ENCODE results near the gene C2orf78. TPM values are rescaled to one million over a fixed set of nuclear protein-coding genes. Genes with fewer than 3 reads are reported as not detected.
A peak's percentile ranks its signal among the peaks of the same experiment; 100 is the strongest.
"Not testable (repeated sequence)": the region's sequence is repeated elsewhere in the genome, so short reads cannot be mapped to it uniquely, and the experiment has no call there.

C2orf78 gene
- polyA plus RNA-seq, 3 donors: not detected

GRCh38 chr2:73779467-73780236 lies 4.3 kb upstream of the C2orf78 start, which contains the start of gene DUSP11:
Gene DUSP11 (minus strand): TSS chr2:73780103. CDS start chr2:73779974, 129 bp downstream.
- Histone ChIP-seq H3K4me1 (ENCODE audit: control insufficient read depth in 1 of 2, insufficient read depth in 2 of 2, low read length in 2 of 2) (peaks cover 8 to 18% of the 10 kb centered on the region in 2 donors), H3K4me3 (replicated peaks in 1 of 3; ENCODE audit: low read depth in 2 of 3, low read length in 3 of 3) (peak within 1 kb of the TSS; percentile 59 to 98 (median 91)), H3K9ac (ENCODE audit: insufficient read depth, low read length, poor library complexity, severe bottlenecking) (peak within 1 kb of the TSS; percentile 89), H3K27ac (ENCODE audit: low read depth in 1 of 2, low read length in 2 of 2) (peak within 1 kb of the TSS; percentile 77 to 95), H3K4me2 (replicated peaks; ENCODE audit: extremely low read depth, low read length, poor library complexity, severe bottlenecking) (peak within 1 kb of the TSS; percentile 78), H2AFZ (ENCODE audit: insufficient read depth, low read depth, low read length, poor library complexity, severe bottlenecking) (peak within 1 kb of the TSS; percentile 87), H3K27me3 (ENCODE audit: control insufficient read depth in 2 of 2, insufficient read depth in 2 of 2, low read length in 2 of 2) (no peaks in the 10 kb centered on the region), H3K9me3 (replicated peaks in 1 of 2; ENCODE audit: control insufficient read depth in 1 of 2, insufficient read depth in 1 of 2, low read length in 2 of 2) (no peaks in the 10 kb centered on the region), H3K36me3 (replicated peaks in 1 of 2; ENCODE audit: control insufficient read depth in 1 of 2, insufficient read depth in 2 of 2, low read length in 2 of 2) (peaks cover 17 to 26% of the 10 kb centered on the region in 2 donors), H4K20me1 (ENCODE audit: insufficient read depth, low read length) (no peaks in the 10 kb centered on the region), H3K79me2 (ENCODE audit: insufficient read depth, low read length) (peaks cover 23% of the 10 kb centered on the region)
- Mint-ChIP-seq H3K27me3 (ENCODE audit: low read depth in 3 of 3) (peaks cover 0 to 2% (median 0%) of the 10 kb centered on the region in 3 donors), H3K4me1 (peaks cover 16% of the 10 kb centered on the region), H3K27ac (peak within 1 kb of the TSS; percentile 91 to 96 (median 96)), H3K9me3 (no peaks in the 10 kb centered on the region), H3K36me3 (peaks cover 22 to 29% of the 10 kb centered on the region in 2 donors), H3K4me3 (peak within 1 kb of the TSS; percentile 98 to 100)
- WGBS (ENCODE audit: insufficient coverage): under 1% methylated on average over 37 of the region's 40 CpGs
- TF ChIP-seq CTCF (IDR thresholded peaks at IDR 0.05): peak; percentile 95
- peak; percentile 93 to 98 (median 94) for DNase-seq
- intact Hi-C loops (cut with micrococcal nuclease): no loop called here

GRCh38 chr2:73780237-73780582 lies 3.8 kb upstream of the C2orf78 start:
- H2AFZ ChIP-seq (ENCODE audit: insufficient read depth, low read depth, low read length, poor library complexity, severe bottlenecking): no peak overlapping the region
- intact Hi-C loops (cut with micrococcal nuclease): no loop called here
- peak overlapping the region; percentile 89 for H3K9ac ChIP-seq (ENCODE audit: insufficient read depth, low read length, poor library complexity, severe bottlenecking)
- no peak for DNase-seq
- Mint-ChIP-seq H3K27ac (peak overlapping the region in 2 of 7 donors; percentile 96), H3K36me3 (peaks cover 17 to 23% of the 10 kb centered on the region in 2 donors), H3K4me1 (peaks cover 16% of the 10 kb centered on the region), H3K9me3 (no peaks in the 10 kb centered on the region), H3K4me3 (peak overlapping the region; percentile 98 to 100), H3K27me3 (ENCODE audit: low read depth in 3 of 3) (peaks cover 0 to 2% (median 0%) of the 10 kb centered on the region in 3 donors)
- H3K36me3 ChIP-seq (replicated peaks in 1 of 2; ENCODE audit: control insufficient read depth in 1 of 2, insufficient read depth in 2 of 2, low read length in 2 of 2): peaks cover 12 to 20% of the 10 kb centered on the region in 2 donors
- peaks cover 23% of the 10 kb centered on the region for H3K79me2 ChIP-seq (ENCODE audit: insufficient read depth, low read length)
- peak overlapping the region; percentile 77 to 95 for H3K27ac ChIP-seq (ENCODE audit: low read depth in 1 of 2, low read length in 2 of 2)
- H3K27me3 ChIP-seq (ENCODE audit: control insufficient read depth in 2 of 2, insufficient read depth in 2 of 2, low read length in 2 of 2): no peaks in the 10 kb centered on the region
- peaks cover 8 to 18% of the 10 kb centered on the region in 2 donors for H3K4me1 ChIP-seq (ENCODE audit: control insufficient read depth in 1 of 2, insufficient read depth in 2 of 2, low read length in 2 of 2)
- H4K20me1 ChIP-seq (ENCODE audit: insufficient read depth, low read length): no peaks in the 10 kb centered on the region
- H3K4me3 ChIP-seq (replicated peaks in 1 of 3; ENCODE audit: low read depth in 2 of 3, low read length in 3 of 3): peak overlapping the region in 2 of 3 experiments; percentile 91 to 98
- 0% methylated on average over 1 of the region's 7 CpGs for WGBS (ENCODE audit: insufficient coverage)
- TF ChIP-seq CTCF (IDR thresholded peaks at IDR 0.05): peak; percentile 52
- peak overlapping the region; percentile 78 for H3K4me2 ChIP-seq (replicated peaks; ENCODE audit: extremely low read depth, low read length, poor library complexity, severe bottlenecking)
- H3K9me3 ChIP-seq (replicated peaks in 1 of 2; ENCODE audit: control insufficient read depth in 1 of 2, insufficient read depth in 1 of 2, low read length in 2 of 2): no peaks in the 10 kb centered on the region

GRCh38 chr2:73783402-73783801 lies 581 bp upstream of the C2orf78 start:
- H3K9ac ChIP-seq (ENCODE audit: insufficient read depth, low read length, poor library complexity, severe bottlenecking); H2AFZ ChIP-seq (ENCODE audit: insufficient read depth, low read depth, low read length, poor library complexity, severe bottlenecking); DNase-seq; H3K27me3 Mint-ChIP-seq (ENCODE audit: low read depth in 3 of 3); H3K36me3 ChIP-seq (replicated peaks in 1 of 2; ENCODE audit: control insufficient read depth in 1 of 2, insufficient read depth in 2 of 2, low read length in 2 of 2); H3K4me3 ChIP-seq (replicated peaks in 1 of 3; ENCODE audit: low read depth in 2 of 3, low read length in 3 of 3); H3K4me3 Mint-ChIP-seq; H3K36me3 Mint-ChIP-seq; H3K9me3 ChIP-seq (replicated peaks in 1 of 2; ENCODE audit: control insufficient read depth in 1 of 2, insufficient read depth in 1 of 2, low read length in 2 of 2); H3K4me1 Mint-ChIP-seq; H3K4me2 ChIP-seq (replicated peaks; ENCODE audit: extremely low read depth, low read length, poor library complexity, severe bottlenecking); intact Hi-C loops (cut with micrococcal nuclease); H3K27ac ChIP-seq (ENCODE audit: low read depth in 1 of 2, low read length in 2 of 2); H4K20me1 ChIP-seq (ENCODE audit: insufficient read depth, low read length); H3K27ac Mint-ChIP-seq; H3K9me3 Mint-ChIP-seq; H3K27me3 ChIP-seq (ENCODE audit: control insufficient read depth in 2 of 2, insufficient read depth in 2 of 2, low read length in 2 of 2): not testable (repeated sequence)
- H3K79me2 ChIP-seq (ENCODE audit: insufficient read depth, low read length): peaks cover 16% of the 10 kb centered on the region
- 91% methylated on average over 4 of the region's 15 CpGs for WGBS (ENCODE audit: insufficient coverage)
- H3K4me1 ChIP-seq (ENCODE audit: control insufficient read depth in 1 of 2, insufficient read depth in 2 of 2, low read length in 2 of 2): peaks cover 8 to 15% of the 10 kb centered on the region in 2 donors
